Neuron (in vitro differentiated cells): Measurements from ENCODE around the gene HDAC4.

ENCODE experiments used
- H2AFZ ChIP-seq: one replicate; pipeline ENCODE4 v1.6.1; 2013; ENCODE audit warnings: low read depth, mild to moderate bottlenecking, inconsistent platforms, low read length, moderate library complexity
- H3K27me3 ChIP-seq: one replicate; pipeline ENCODE4 v1.6.1; 2013; ENCODE audit warnings: low read length; ENCODE audit not compliant: insufficient read depth
- H3K36me3 ChIP-seq: one replicate; pipeline ENCODE4 v1.6.1; 2013; ENCODE audit warnings: low read length; ENCODE audit not compliant: insufficient read depth
- H3K4me1 ChIP-seq: one replicate; pipeline ENCODE4 v1.6.1; 2013; ENCODE audit warnings: low read length; ENCODE audit not compliant: insufficient read depth
- H3K4me3 ChIP-seq: 2 replicates; pipeline ENCODE4 v1.5.1; 2013; ENCODE audit warnings: mild to moderate bottlenecking, low read length, moderate library complexity
- H3K9me3 ChIP-seq: one replicate; pipeline ENCODE4 v1.6.1; 2013; ENCODE audit warnings: low read length

Gene HDAC4

GRCh38 chr2:239112127-239112774, 288.6 kb downstream of the HDAC4 start:
- no peaks in the 10 kb centered on the region for H3K9me3 ChIP-seq
- H3K4me1 ChIP-seq = no peaks in the 10 kb centered on the region
- no peak overlapping the region for H3K4me3 ChIP-seq
- no peak overlapping the region for H2AFZ ChIP-seq
- H3K27me3 ChIP-seq = no peaks in the 10 kb centered on the region
- peaks cover 15% of the 10 kb centered on the region for H3K36me3 ChIP-seq

GRCh38 chr2:239111401-239112100, 289.3 kb downstream of the HDAC4 start:
- no peaks in the 10 kb centered on the region for H3K9me3 ChIP-seq
- H3K4me3 ChIP-seq = no peak overlapping the region
- H3K4me1 ChIP-seq = no peaks in the 10 kb centered on the region
- no peak overlapping the region for H2AFZ ChIP-seq
- no peaks in the 10 kb centered on the region for H3K27me3 ChIP-seq
- H3K36me3 ChIP-seq = peaks cover 17% of the 10 kb centered on the region

GRCh38 chr2:239110595-239111048, 290.2 kb downstream of the HDAC4 start:
- Histone ChIP-seq H3K27me3 (no peaks in the 10 kb centered on the region), H3K4me1 (no peaks in the 10 kb centered on the region), H3K4me3 (no peak overlapping the region), H3K9me3 (no peaks in the 10 kb centered on the region), H3K36me3 (peaks cover 19% of the 10 kb centered on the region), H2AFZ (no peak overlapping the region)

- H3K4me1 ChIP-seq = no peaks in the 10 kb centered on the region
- H3K4me3 ChIP-seq = no peak overlapping the region
- no peak overlapping the region for H2AFZ ChIP-seq
- no peaks in the 10 kb centered on the region for H3K9me3 ChIP-seq
- no peaks in the 10 kb centered on the region for H3K27me3 ChIP-seq
- H3K36me3 ChIP-seq = peaks cover 24% of the 10 kb centered on the region
These were observed 290.8 kb downstream of the HDAC4 start for GRCh38 chr2:239109928-239110545.

- H3K36me3 ChIP-seq = peaks cover 26% of the 10 kb centered on the region
- H2AFZ ChIP-seq = no peak overlapping the region
- no peaks in the 10 kb centered on the region for H3K27me3 ChIP-seq
- H3K4me3 ChIP-seq = no peak overlapping the region
- H3K4me1 ChIP-seq = no peaks in the 10 kb centered on the region
- no peaks in the 10 kb centered on the region for H3K9me3 ChIP-seq
These were observed 291.5 kb downstream of the HDAC4 start for GRCh38 chr2:239109041-239109927.

GRCh38 chr2:239108459-239108858, 292.4 kb downstream of the HDAC4 start:
- no peaks in the 10 kb centered on the region for H3K27me3 ChIP-seq
- peaks cover 26% of the 10 kb centered on the region for H3K36me3 ChIP-seq

GRCh38 chr2:239107936-239108335, 292.9 kb downstream of the HDAC4 start:
- H3K9me3 ChIP-seq = no peaks in the 10 kb centered on the region
- no peaks in the 10 kb centered on the region for H3K4me1 ChIP-seq
- H3K36me3 ChIP-seq = peaks cover 23% of the 10 kb centered on the region
- no peaks in the 10 kb centered on the region for H3K27me3 ChIP-seq
- H3K4me3 ChIP-seq = no peak overlapping the region
- H2AFZ ChIP-seq = no peak overlapping the region

More at GRCh38 chr2:239108459-239108858, 292.4 kb downstream of the HDAC4 start:
- no peaks in the 10 kb centered on the region for H3K4me1 ChIP-seq
- H2AFZ ChIP-seq = no peak overlapping the region
- H3K4me3 ChIP-seq = no peak overlapping the region
- H3K9me3 ChIP-seq = no peaks in the 10 kb centered on the region

- no peak overlapping the region for H2AFZ ChIP-seq
- no peak overlapping the region for H3K4me3 ChIP-seq
- H3K9me3 ChIP-seq = no peaks in the 10 kb centered on the region
- no peaks in the 10 kb centered on the region for H3K4me1 ChIP-seq
- peaks cover 31% of the 10 kb centered on the region for H3K36me3 ChIP-seq
- H3K27me3 ChIP-seq = no peaks in the 10 kb centered on the region
These were observed 293.9 kb downstream of the HDAC4 start for GRCh38 chr2:239106966-239107365.

- no peaks in the 10 kb centered on the region for H3K4me1 ChIP-seq
- peaks cover 30% of the 10 kb centered on the region for H3K36me3 ChIP-seq
- no peaks in the 10 kb centered on the region for H3K9me3 ChIP-seq
These were observed 294.4 kb downstream of the HDAC4 start for GRCh38 chr2:239106314-239106908.

GRCh38 chr2:239105234-239105633, 295.6 kb downstream of the HDAC4 start:
- no peak overlapping the region for H2AFZ ChIP-seq
- H3K4me1 ChIP-seq = no peaks in the 10 kb centered on the region
- H3K27me3 ChIP-seq = no peaks in the 10 kb centered on the region
- H3K9me3 ChIP-seq = no peaks in the 10 kb centered on the region
- H3K36me3 ChIP-seq = peaks cover 31% of the 10 kb centered on the region
- no peak overlapping the region for H3K4me3 ChIP-seq

More at GRCh38 chr2:239106314-239106908, 294.4 kb downstream of the HDAC4 start:
- H2AFZ ChIP-seq = no peak overlapping the region
- no peaks in the 10 kb centered on the region for H3K27me3 ChIP-seq
- H3K4me3 ChIP-seq = no peak overlapping the region

GRCh38 chr2:239104800-239105199, 296.0 kb downstream of the HDAC4 start:
- Histone ChIP-seq H3K4me3 (no peak overlapping the region), H3K27me3 (no peaks in the 10 kb centered on the region), H3K36me3 (peaks cover 34% of the 10 kb centered on the region), H3K4me1 (no peaks in the 10 kb centered on the region), H3K9me3 (no peaks in the 10 kb centered on the region), H2AFZ (no peak overlapping the region)
